Medulla oblongata (tissue), 1 donor: ENCODE measurements around the gene ORAI2.
"Not testable (repeated sequence)": the region's sequence is repeated elsewhere in the genome, so short reads cannot be mapped to it uniquely, and the experiment has no call there.

Experiments
- DNase-seq: peaks from one replicate; pipeline ENCODE4 v3.0.0-alpha.2; 2015; ENCODE audit errors: extremely low spot score

ORAI2 gene

DNA sequence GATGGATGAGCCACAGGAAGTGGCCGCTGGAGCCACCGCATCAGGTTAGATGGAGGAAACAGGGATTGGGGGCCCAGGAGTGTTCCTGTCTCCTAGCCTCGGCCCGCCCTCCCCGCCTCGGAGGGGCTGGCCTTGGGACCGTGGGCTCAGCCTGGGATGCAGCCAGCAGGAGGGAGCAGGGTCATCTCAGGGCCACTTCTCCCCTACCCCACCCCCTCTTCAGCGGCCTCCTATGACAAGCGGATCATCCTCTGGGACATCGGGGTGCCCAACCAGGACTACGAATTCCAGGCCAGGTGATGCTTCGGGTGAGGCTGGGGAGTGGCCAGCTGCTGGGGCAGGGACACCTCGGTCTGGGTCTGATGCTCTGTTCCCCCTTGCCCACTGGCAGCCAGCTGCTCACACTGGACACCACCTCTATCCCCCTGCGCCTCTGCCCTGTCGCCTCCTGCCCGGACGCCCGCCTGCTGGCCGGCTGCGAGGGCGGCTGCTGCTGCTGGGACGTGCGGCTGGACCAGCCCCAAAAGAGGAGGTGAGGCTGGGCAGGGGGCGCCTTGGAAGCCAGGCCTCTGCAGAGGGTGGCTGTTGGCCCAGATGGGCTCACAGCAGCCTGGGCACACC, 36.1 kb downstream of the ORAI2 start:
- DNase-seq = no peak

DNA sequence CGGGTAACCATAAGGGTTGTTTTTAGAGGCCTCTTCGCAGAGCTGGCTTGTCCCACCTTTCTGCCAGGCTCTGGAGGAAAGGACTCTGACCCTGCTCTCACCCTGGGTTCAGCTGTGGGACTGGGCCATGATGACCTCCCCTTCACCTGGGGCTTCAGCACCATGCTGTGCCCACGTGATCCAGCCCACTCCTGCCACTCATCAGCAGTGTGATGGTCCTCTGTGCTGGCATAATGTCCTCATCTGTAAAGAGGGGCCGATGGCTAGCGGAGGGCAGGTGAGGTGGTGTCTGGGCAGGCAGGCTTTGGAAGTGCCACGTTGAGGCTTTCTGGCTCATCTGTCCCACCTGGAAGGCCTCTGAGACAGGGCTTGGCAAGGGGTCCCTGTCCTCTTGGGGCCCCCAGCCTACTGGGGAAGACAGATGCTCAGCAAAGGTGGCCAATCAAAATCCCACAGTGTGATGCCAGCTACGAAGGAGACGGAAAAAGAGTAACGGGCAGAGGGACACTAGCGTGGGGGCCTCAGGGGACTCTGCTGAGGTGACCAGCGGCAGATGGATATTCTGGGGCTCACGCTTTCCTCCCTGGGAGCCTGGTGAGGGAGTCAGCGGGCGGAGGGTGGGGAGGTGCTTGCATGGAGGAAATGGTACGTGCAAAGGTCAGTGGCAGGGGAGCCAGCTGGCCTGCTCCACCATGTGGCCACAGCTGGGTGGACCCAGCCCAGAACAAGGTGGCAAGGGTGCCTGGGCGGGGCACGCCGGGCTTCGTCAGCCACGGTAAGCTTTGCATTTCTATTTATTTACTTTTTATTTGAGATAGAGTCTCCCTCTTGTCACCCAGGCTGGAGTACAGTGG, 36.8 kb downstream of the ORAI2 start:
- no peak for DNase-seq

DNA sequence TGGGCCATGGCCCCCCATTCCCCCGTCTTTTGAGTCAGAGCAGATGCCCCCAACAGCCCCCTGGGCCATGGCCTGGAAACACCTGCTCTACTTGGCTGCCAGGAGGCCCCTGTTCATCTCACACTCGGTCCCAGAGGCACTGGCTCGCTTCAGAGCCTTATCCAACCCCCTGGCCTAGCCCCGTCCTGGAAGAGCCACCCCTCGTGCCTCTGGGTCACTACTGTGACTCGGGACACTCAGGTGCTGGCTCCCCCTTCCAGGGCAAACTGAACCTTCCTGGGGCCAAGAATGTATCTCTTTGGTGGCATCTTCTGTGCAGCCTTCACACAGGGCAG, 38.4 kb downstream of the ORAI2 start:
- no peak for DNase-seq

DNA sequence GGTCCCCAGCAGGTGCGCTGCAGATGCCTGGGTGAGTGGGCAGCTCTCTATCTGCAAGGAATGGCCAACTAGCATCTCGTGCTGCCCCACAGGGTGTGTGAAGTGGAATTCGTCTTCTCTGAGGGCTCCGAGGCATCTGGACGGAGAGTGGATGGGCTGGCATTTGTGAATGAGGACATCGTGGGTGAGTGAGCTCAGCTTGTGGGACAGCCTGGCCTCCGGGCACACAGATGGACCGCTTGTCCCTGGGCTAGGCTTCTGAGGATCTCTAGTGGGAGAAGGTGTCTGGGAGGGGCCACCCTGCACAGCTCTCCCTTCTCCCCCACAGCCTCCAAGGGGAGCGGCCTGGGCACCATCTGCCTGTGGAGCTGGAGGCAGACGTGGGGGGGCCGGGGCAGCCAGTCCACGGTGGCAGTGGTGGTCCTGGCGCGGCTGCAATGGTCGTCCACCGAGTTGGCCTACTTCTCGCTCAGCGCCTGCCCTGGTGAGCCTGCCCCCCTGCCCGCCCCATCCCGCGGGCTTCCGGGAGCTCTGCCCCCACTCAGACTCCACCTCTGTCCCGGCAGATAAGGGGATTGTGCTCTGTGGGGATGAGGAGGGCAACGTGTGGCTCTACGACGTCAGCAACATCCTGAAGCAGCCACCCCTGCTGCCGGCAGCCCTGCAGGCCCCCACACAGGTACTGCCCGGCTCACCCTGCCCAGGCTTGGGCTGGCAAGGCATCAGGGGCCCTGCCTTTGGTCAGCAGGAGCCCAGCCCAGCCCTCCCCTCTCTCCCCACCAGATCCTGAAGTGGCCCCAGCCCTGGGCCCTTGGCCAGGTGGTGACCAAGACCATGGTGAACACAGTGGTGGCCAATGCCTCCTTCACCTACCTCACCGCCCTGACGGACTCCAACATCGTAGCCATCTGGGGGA, 39.0 kb downstream of the ORAI2 start:
- DNase-seq = no peak

DNA sequence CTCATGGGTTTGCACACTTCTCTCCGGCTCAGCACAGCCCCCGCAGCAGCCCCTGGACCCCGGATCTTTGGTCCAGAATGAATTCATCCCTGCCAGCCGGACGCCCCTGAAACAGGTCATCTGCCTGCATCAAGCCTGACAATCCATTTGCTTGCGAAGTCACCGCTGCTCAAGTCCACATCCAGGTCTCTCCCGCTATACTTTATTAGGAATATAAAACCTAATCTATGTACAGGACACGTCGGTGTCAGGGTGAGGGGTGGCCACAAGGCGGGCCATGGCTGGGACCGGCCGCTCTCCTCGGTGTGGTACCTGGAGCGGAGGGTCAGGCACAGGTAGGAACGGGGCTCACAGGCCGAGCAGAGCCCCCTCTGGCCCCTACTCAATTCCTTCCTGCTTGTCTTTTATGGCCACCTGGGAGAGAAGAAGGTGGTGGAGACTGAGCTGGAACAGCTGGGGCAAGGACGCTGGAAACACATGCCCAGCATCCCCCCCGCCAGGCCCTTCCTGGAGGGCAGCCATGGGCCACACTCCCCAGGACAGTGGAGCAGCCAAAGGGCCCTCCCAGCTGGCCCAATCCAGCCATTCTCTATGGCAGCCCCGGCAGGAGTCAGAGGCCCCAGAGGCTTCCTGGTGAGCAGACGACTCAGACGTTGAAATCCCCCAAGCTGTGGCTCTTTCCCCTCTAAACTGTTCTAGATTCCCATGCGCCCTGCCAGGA, 40.1 kb downstream of the ORAI2 start:
- peak; percentile 41 for DNase-seq

DNA sequence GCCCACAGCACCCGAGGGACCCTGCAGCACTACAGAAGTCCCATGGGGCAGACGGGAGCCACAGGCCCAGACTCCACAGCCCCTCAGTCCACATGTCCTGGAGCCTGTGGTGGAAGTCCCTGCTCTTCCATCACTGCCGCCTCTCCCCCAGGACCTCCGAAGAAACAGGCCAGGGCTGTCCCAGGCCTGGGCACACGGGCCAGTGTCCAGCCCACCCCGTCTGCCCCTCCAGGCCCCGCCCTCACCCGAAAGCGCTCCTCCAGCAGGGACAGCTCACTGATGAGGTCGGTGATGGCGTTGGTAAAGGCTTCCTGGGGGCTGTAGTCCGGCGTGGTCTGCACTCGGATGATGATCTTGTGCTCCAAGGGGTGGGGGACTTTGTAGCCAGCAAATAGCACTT, 40.7 kb downstream of the ORAI2 start:
- not testable (repeated sequence) for DNase-seq

DNA sequence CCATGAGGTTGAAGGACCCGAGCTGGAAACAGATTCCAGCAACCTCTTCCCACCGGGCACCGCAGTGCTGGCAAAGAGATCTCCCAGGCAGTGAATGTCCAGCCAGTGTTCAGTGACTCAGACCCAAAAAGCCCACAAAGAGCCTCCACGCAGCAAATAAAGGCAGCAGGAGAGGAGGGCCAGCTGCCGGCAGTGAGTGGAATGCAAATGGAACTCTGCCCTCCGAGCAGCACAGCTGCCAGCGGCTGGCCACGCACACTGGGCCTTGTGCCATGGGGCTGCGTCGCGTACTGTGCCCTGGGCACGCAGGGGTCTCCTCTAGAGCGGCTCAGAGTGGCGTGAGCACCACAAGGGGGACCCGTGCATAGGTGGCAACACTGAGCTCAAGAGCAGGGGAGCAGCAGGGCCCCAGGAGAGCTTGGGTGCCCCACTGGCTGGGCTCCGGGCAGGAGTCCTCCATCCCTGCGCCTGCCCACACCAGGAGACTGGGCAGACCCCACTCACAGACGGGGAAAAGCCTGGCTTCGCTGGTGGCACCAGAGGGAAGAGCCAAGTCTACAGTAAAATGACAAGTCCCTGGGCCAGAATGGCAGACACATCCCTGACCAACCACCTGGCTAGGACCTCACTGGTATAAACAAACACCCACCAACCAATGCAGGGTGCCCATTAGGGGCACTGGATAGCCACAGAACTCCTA, 41.5 kb downstream of the ORAI2 start:
- DNase-seq = not testable (repeated sequence)

DNA sequence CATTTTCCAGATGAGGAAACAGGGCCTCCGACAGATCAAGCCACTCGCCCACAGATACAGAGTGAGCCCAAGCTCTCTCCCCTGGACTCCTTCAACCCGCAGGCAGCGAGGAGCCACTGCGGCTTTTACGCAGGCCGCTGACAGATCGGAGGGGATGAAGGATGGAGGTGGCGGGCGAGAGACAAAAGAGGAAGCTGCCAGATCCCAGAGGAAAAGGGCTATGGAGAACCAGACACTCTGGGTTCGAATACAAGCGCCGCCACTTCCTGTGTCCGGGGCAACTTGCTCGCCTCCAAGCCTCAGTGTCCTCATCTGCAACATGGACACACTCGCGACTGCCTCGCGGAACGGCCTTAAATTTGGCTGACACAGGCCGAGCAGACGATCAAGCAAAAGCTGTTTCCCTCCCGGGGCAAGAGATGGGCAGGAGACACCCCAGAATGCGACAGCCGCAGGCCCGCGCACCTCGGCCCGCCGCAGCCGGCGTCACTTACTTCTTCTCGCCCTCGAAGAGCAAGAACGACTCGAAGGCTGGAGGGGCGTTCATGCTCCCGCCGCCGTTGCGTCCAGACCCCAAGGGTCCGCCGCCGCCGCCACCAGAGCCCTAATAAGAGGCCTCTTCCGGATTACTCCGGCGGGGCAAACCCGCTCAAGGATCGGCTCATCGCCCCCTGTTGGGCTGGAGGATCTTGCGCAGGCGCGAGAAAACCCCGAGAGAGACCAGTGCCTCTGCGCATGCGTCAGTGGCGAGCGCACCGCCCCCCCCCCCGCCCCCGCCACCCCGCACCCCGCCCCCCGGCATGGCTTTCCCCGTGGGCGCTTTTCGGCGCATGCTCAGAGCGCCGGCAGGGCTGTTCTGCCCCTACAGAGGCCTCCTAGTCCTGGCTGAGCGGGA, 45.2 kb downstream of the ORAI2 start, which contains the start of gene POLR2J:
TSS of gene POLR2J (minus strand) at position 609 of the 895 bp plus-strand sequence. CDS start at position 547, 62 bp downstream.
- DNase-seq = not testable (repeated sequence)

DNA sequence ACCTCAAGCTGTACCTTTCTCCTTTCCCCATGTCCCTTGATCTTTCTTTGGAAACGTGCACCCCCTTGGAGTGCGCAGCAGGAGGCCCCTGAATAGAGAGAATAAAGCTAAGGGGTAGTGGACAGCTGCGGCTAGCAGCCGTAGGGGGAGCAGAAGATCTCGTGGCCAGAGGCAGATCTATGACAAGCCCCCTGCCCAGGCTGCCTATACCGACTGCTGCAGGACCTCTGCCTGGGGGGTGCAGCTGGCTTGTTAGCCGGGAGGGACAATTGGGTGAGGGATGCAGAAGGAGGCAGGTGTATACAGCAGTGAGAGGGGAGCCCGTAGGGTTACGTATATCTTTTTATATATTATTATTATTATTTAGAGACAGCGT, 45.8 kb downstream of the ORAI2 start:
- not testable (repeated sequence) for DNase-seq

DNA sequence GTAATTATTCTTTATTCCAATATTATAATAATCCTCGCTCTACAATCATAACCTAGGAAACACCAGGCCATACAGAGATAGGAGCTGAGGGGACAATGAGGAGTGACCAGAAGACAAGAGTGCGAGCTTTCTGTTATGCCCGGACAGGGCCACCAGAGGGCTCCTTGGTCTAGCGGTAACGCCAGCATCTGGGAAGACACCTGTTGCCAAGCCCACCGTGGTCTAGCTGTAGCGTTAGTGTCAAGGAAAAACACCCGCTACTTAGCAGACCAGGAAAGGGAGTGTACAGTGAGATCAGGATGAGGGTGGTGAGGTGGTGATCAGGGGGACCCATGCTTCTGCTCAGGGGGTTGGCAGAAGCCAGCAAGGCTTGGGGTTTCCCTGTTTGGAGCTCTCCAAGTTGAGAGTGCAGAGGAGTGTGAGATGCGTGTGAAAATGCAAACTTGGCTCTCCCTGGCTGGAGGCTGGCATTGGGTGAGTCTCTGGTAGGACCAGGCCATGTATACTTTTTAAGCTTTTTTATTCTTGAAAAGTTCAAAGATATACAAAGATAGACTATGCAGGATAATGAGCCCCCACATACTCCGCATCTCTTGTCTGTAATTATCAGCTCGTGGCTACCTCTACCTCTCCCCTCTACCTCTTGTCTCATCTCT, 46.7 kb downstream of the ORAI2 start:
- DNase-seq = not testable (repeated sequence)

DNA sequence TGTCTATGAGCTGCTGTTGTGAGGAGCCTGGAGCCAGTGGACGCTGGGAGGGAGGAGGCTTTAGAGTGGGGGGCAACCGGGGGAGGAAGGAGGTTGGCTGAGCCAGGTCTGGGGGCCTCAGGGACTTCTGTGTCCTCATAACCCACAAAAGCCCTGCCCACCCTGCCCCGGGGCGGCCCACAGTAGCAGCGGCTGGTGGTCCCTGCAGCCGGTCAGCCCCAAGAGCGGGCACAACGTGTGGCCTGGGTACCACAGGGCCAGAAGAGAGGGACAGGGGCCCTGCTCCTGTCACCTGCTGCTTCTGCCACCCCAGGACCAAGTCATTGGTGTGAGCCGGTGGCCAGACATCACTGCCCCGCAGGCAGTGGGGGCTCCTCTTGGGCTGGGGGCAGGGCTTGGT, 48.6 kb downstream of the ORAI2 start:
- DNase-seq = not testable (repeated sequence)

DNA sequence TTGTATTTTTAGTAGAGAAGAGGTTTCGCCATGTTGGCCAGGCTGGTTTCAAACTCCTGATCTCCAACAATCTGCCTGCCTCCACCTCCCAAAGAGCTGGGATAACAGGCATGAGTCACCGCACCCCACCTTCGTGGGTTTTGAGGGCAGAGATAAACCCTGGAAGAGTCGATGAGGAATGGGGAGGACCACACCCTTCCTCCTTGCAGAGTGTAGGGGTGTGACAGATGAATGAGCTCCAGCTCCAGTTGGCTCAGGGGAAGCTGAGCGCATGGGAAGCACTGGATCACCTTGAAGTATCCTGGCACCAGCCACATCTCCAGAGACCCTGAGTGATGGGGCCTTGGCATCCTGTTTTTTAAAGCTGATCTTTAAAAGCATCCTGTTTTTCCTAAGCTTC, 50.9 kb downstream of the ORAI2 start:
- not testable (repeated sequence) for DNase-seq

DNA sequence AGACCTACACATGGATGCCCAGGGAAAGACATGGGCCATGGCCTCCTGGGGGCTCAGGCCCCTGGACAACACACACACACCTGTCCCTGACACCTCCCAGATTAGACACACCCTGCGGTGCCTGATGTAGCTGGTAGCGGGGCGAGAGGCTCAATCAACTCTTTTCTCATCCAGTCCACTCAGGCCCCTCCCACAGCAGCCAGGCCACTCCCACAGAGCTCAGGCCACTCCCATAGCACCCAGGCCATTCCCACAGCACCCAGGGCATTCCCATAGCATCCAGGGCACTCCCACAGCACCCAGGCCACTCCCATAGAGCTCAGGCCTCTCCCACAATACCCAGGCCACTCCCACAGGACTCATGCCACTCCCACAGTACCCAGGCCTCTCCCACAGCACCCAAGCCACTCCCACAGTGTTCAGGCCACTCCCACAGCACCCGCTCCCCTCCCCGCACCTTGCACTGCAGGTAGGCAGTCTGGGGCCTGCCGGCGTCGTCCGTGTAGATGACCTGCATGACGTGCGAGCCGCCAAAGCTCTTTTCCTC, 57.2 kb downstream of the ORAI2 start:
- not testable (repeated sequence) for DNase-seq

DNA sequence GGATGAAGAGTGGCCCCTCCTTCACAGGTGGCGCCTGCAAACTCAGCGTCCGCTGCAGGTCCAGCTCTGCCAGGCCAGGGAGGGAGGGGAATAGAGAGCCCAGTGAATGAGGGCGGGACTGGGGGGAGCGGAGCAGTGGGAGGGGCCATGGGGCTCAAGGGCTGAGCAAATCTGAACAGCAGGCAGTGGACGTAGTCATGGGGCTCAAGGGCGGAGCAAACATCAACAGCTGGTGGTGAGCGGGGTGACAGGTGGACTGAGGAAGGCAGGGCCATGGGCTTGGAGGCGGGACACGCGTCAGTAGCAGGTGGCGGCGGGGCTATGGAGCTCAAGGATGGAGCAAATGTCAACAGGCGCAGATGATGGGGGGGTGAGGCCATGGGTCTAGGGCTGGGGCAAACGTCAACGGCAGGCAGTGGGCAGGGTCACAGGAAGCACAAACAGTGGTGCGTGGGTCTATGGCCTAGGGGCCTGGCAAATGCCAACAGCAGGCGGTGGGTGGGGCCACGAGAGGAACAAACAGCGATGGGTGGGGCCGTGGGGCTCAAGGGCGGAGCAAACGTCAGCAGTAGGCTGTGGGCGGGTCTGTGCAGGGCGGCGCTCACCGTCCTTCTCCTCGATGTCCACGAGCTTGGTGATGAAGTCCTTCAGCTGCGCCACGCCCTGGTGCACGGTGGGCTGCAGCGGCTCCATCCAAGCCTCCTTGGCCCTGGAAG, 60.0 kb downstream of the ORAI2 start:
- DNase-seq = not testable (repeated sequence)

DNA sequence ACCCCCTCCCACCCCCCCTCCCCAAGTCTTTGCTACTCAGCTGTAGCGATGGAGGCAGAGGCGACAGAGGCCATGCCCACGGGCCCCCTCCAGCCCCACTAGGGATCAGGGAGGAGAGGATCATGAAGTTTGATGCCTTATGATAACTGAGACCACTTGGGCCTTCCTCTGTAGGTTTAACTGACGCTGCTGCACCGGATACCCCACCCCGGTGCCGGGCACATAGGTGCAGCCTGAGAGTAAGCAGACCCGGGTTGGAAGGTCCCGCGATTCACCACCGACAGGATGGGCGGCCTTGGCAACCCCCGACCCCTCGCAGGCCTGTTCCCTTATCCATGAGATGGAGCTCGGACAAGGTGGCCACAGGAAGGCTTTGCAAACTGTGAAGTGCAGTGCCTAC, 60.7 kb downstream of the ORAI2 start:
- DNase-seq = not testable (repeated sequence)

DNA sequence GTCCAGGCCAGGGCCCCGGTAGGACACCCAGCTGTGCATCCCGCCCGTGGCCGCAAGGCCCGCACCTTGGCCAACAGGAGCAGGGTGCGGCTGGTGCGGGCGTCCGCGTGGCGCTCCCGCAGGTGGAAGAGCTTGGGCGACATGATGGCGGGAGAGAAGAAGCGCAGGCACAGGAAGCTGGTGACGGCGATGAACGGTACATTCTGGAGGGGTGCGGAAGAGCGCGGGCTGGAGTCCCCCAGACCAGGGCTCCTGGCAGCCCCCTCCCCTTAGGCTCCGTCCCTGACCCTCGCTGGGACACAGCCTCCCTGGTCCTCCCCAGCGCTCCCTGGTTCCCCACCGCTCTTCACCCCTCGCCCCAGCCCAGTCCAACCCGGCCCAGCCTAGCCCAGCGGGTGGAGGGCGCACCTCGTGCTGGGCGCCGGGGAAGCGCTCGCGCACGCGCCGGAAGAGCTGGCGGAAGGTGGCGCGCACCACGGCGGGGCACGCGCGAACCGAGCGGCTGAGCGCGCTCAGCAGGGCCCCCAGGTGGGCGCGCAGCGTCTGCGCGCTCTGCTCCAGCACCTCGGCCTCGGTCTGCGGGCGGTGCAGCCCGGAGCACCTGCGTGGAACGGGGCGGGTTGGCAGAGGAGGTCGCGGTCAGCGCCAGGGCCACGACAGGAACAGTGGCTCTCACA, 61.2 kb downstream of the ORAI2 start:
- not testable (repeated sequence) for DNase-seq

DNA sequence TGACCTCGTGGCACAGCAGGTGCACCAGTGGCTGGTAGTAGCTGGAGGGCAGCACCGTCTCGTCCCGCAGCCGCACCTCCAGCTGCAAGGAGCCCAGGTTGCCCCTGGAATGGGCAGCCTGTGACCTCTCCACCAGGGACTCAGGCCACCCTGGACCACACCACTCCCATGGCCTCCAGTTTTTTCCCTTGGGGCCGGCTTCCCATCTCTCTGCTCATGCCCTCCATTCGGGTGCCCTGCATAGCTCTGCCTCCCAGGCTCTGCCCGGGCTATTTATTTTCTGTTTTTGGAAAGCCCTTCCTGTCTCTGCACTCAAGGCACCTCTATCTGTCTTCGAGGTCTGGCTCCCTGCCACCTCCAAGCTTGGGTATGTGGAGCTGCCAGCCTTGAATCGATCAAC, 63.5 kb downstream of the ORAI2 start:
- not testable (repeated sequence) for DNase-seq

DNA sequence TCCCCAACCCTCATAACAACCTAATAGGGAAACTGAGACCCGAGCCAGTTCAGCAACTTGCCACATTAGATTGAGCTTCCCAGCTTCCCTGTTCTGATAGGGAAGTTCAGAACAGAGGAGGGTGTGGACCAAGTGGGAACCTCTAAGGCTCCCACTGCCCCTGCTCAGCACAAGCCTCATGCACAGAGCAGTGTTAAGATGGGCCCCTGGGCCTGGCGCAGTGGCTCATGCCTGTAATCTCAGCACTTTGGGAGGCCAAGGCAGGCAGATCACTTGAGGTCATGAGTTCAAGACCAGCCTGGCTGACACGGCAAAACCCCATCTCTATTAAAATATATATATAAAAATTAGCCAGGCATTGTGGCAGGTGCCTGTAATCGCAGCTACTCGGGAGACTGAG, 63.9 kb downstream of the ORAI2 start:
- not testable (repeated sequence) for DNase-seq
